ENCODE data around the gene ZNF292.
"Not testable (repeated sequence)": the region's sequence is repeated elsewhere in the genome, so short reads cannot be mapped to it uniquely, and the experiment has no call there.

Gene ZNF292

GRCh38 chr6:87154993-87155841 lies at the start of gene ZNF292:
ZNF292 (plus strand) TSS chr6:87155565; CDS start chr6:87155592, 27 bp downstream.
- peak; percentile 98 for DNase-seq

- no peak for DNase-seq
These were observed 49.5 kb upstream of the ZNF292 start for GRCh38 chr6:87105823-87106222.

GRCh38 chr6:87110636-87111035 lies 44.7 kb upstream of the ZNF292 start:
- no peak for DNase-seq

GRCh38 chr6:87115402-87116135 lies 39.8 kb upstream of the ZNF292 start:
- no peak for DNase-seq

GRCh38 chr6:87116922-87117321 lies 38.4 kb upstream of the ZNF292 start:
- DNase-seq, result no peak

GRCh38 chr6:87118054-87118453 lies 37.3 kb upstream of the ZNF292 start:
- DNase-seq, result no peak

- DNase-seq, result no peak
These were observed 32.9 kb upstream of the ZNF292 start for GRCh38 chr6:87122477-87122876.

GRCh38 chr6:87124074-87124473 lies 31.3 kb upstream of the ZNF292 start:
- DNase-seq, result no peak

- DNase-seq, result no peak
These were observed 28.9 kb upstream of the ZNF292 start for GRCh38 chr6:87126501-87126900.

GRCh38 chr6:87127737-87128136 lies 27.6 kb upstream of the ZNF292 start:
- no peak for DNase-seq

- DNase-seq, result no peak
These were observed 18.4 kb upstream of the ZNF292 start for GRCh38 chr6:87136963-87137362.

GRCh38 chr6:87139236-87139635 lies 16.1 kb upstream of the ZNF292 start:
- no peak for DNase-seq

- DNase-seq, result not testable (repeated sequence)
These were observed 15.4 kb upstream of the ZNF292 start for GRCh38 chr6:87139927-87140326.

GRCh38 chr6:87146363-87146762 lies 9.0 kb upstream of the ZNF292 start:
- DNase-seq, result no peak

GRCh38 chr6:87150406-87150805 lies 5.0 kb upstream of the ZNF292 start:
- no peak for DNase-seq

- DNase-seq, result no peak
These were observed 3.9 kb upstream of the ZNF292 start for GRCh38 chr6:87151471-87151780.

GRCh38 chr6:87151781-87152525 lies 3.4 kb upstream of the ZNF292 start:
- peak; percentile 90 for DNase-seq

- no peak for DNase-seq
These were observed 2.8 kb upstream of the ZNF292 start for GRCh38 chr6:87152526-87152955.

GRCh38 chr6:87154641-87154992 lies 748 bp upstream of the ZNF292 start:
- no peak for DNase-seq

GRCh38 chr6:87155842-87156815 lies 764 bp downstream of the ZNF292 start:
- peak; percentile 88 for DNase-seq

GRCh38 chr6:87157596-87157995 lies 2.2 kb downstream of the ZNF292 start:
- DNase-seq, result not testable (repeated sequence)

- DNase-seq, result no peak
These were observed 5.9 kb downstream of the ZNF292 start for GRCh38 chr6:87161299-87161698.
